Transverse colon (tissue), 4 donors: Measurements from ENCODE around the gene TRA2B. TPM values are rescaled to one million over a fixed set of nuclear protein-coding genes. Genes with fewer than 3 reads are reported as not detected.

Experiments used
- DNase-seq: peaks from one replicate; pipeline ENCODE4 v3.0.0-alpha.2; 2019
- H3K27ac ChIP-seq, 4 donors: fragments of 200-600 bp; sonication (generic); 2 replicates each; pipeline ENCODE4 v1.5.1; 2016 to 2018; ENCODE audit warnings: inconsistent platforms in 4 of 4
- H3K27me3 ChIP-seq: fragments of 200-600 bp; sonication (generic); 2 replicates; pipeline ENCODE4 v1.5.1; 2017; ENCODE audit warnings: inconsistent platforms
- H3K36me3 ChIP-seq, 4 donors: fragments of 200-600 bp; sonication (generic); 2 replicates each; pipeline ENCODE4 v1.5.1; 2017 to 2019; ENCODE audit warnings: inconsistent platforms in 4 of 4
- H3K4me1 ChIP-seq, 4 donors: fragments of 200-600 bp; sonication (generic); 2 replicates each; pipeline ENCODE4 v1.5.1; 2017 to 2020; ENCODE audit warnings: inconsistent platforms in 4 of 4
- H3K4me3 ChIP-seq, 4 donors: fragments of 200-600 bp; sonication (generic); 1 replicate in 1 of 4; 2 replicates in 3 of 4; pipeline versions ENCODE4 v1.5.1 to v1.6.1; 2017 to 2019; ENCODE audit warnings: inconsistent platforms in 4 of 4
- H3K9me3 ChIP-seq, 2 donors: fragments of 200-600 bp; sonication (generic); 2 replicates each; pipeline ENCODE4 v1.5.1; 2017 to 2019; ENCODE audit warnings: inconsistent platforms in 2 of 2
- CTCF ChIP-seq, 5 experiments: fragments of 200-600 bp in 3 of 5; fragments of 450-650 bp in 2 of 5; sonication (generic) in 3 of 5; IDR thresholded peaks; 1 replicate in 2 of 5; 2 replicates in 3 of 5; pipeline ENCODE4 v1.5.1; 2016 to 2017; ENCODE audit warnings: antibody characterized with exemption in 5 of 5, inconsistent platforms in 3 of 5, mild to moderate bottlenecking in 2 of 5, moderate library complexity in 1 of 5
- EP300 ChIP-seq: sonication (generic); formaldehyde crosslinking; IDR thresholded peaks from one replicate; pipeline ENCODE4 v1.6.1; 2017; ENCODE audit warnings: antibody characterized with exemption, low read depth
- POLR2A ChIP-seq: fragments of 450-650 bp; IDR thresholded peaks from one replicate; pipeline ENCODE4 v1.6.1; 2016; ENCODE audit warnings: antibody characterized with exemption, mild to moderate bottlenecking, moderate library complexity
- POLR2AphosphoS5 ChIP-seq, 3 donors: sonication (generic); formaldehyde crosslinking; IDR thresholded peaks; one replicate each; pipeline ENCODE4 v1.6.1; 2016; ENCODE audit warnings: antibody characterized with exemption in 3 of 3
- WGBS, 2 donors: methylation state at CpG; one replicate each; pipeline ENCODE4 v1.1.5; 2018; ENCODE audit warnings: low coverage in 1 of 2; 5-methylcytosine and 5-hydroxymethylcytosine counted together
- in situ Hi-C, 4 donors: fragments of 200-750 bp; cut with MboI; loops; one replicate each; pipeline versions ENCODE4 v1.15.0 to v1.15.1; 2017; ENCODE audit warnings: low sequenced_read_pairs in 3 of 4, low pct_ligation_motif_present in 1 of 4, low pct_unique_long_range_greater_than_20kb in 1 of 4
- intact Hi-C: fragments of 100-400 bp; cut with DNase I; formaldehyde crosslinking; loops from one replicate; pipeline ENCODE4 v1.15.1; 2023; ENCODE audit warnings: low total_unique reads
- total RNA-seq, 4 donors: library from RNA; depleted of rRNA; stranded (reverse); fragments of >200 nt; gene quantifications; one replicate each; pipeline ENCODE4 v1.1.0, GENCODE V29; 2016

TRA2B gene
- total RNA-seq, 4 donors from 2014 or later, result 69.1 to 154 (median 92.6) TPM

- peak in 1 of 3 donors; percentile 20 for TF ChIP-seq POLR2AphosphoS5 (IDR thresholded peaks at IDR 0.05)
- TF ChIP-seq CTCF (IDR thresholded peaks at IDR 0.05), result no peak
- no peak for TF ChIP-seq POLR2A
- no peak for TF ChIP-seq EP300
- H3K27ac ChIP-seq, result peak overlapping the region; percentile 41 to 72 (median 44)
- H3K36me3 ChIP-seq, result no peaks in the 10 kb centered on the region
- no peaks in the 10 kb centered on the region for H3K27me3 ChIP-seq
- intact Hi-C loops (no loop called here), in situ Hi-C loops (no loop called here)
- H3K4me1 ChIP-seq, result peaks cover 0 to 51% (median 30%) of the 10 kb centered on the region in 4 donors
- H3K4me3 ChIP-seq, result no peak overlapping the region
- 33 to 51% methylated on average over 1 to 3 of the region's 3 CpGs for WGBS, 2 donors
- H3K9me3 ChIP-seq, result no peaks in the 10 kb centered on the region
- DNase-seq, result no peak
Observed at GRCh38 chr3:185956244-185956643, 18.4 kb upstream of the TRA2B start.

- intact Hi-C loops (no loop called here), in situ Hi-C loops (no loop called here)
- Histone ChIP-seq H3K9me3 (no peaks in the 10 kb centered on the region), H3K27ac (peak overlapping the region; percentile 60 to 79 (median 65)), H3K4me1 (peaks cover 0 to 49% (median 30%) of the 10 kb centered on the region in 4 donors), H3K27me3 (no peaks in the 10 kb centered on the region), H3K36me3 (no peaks in the 10 kb centered on the region), H3K4me3 (no peak overlapping the region)
- DNase-seq, result no peak
- TF ChIP-seq CTCF (IDR thresholded peaks at IDR 0.05) (no peak), POLR2AphosphoS5 (IDR thresholded peaks at IDR 0.05) (no peak), EP300 (no peak), POLR2A (no peak)
- WGBS, 2 donors, result 34 to 50% methylated on average over 2 to 3 of the region's 3 CpGs
Observed at GRCh38 chr3:185954366-185954723, 16.5 kb upstream of the TRA2B start.

DNA sequence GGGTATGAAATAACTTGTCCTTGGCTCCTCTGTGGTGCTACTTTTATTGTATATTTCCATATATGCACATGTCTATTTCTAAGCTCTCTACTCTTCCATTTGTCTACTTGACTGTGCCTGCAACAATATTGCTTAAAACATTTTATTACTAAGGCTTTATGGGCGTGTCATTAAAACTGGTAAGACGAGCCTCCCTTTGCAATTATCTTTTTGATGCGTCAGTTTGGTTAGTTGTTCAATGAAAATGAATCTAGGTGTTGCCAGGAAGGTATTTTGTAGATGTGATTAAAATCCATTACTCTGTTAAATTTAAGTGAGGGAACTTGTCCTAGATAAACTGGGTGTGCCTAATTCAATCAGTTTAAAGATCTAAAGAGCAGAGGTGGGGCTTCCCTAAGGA lies 12.9 kb upstream of the TRA2B start:
- in situ Hi-C loops, result no loop called here
- DNase-seq, result no peak
- Histone ChIP-seq H3K9me3 (no peaks in the 10 kb centered on the region), H3K27me3 (no peaks in the 10 kb centered on the region), H3K4me1 (peaks cover 0 to 34% (median 22%) of the 10 kb centered on the region in 4 donors), H3K36me3 (no peaks in the 10 kb centered on the region), H3K27ac (peak overlapping the region in 3 of 4 donors; percentile 15 to 60 (median 32)), H3K4me3 (no peak overlapping the region)
- WGBS, 2 donors, result 55 to 62% methylated on average over 3 of the region's 3 CpGs
- TF ChIP-seq CTCF (IDR thresholded peaks at IDR 0.05), result no peak
- TF ChIP-seq POLR2A, result no peak
- no peak for TF ChIP-seq EP300
- TF ChIP-seq POLR2AphosphoS5 (IDR thresholded peaks at IDR 0.05), result no peak
- intact Hi-C loops, result no loop called here

DNA sequence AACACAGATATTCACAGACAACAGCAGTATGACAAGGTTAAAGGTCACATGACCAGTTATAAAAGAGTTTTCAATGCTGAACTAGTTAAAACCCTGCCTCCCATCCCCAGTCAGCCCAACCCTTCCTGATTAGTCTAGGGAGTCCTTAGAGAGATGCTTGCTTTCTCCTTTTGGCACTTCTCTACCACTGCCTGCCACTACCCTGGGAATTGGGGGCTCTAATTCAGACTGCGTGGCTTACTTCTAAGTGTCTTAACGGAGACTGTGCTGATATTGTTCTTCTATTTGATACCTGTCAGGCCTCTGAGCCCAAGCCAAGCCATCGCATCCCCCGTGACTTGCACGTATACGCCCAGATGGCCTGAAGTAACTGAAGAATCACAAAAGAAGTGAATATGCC lies 11.7 kb upstream of the TRA2B start:
- Histone ChIP-seq H3K4me1 (peaks cover 0 to 29% (median 19%) of the 10 kb centered on the region in 4 donors), H3K4me3 (no peak overlapping the region), H3K27ac (no peak overlapping the region), H3K36me3 (no peaks in the 10 kb centered on the region), H3K27me3 (no peaks in the 10 kb centered on the region), H3K9me3 (no peaks in the 10 kb centered on the region)
- WGBS, 2 donors, result 90 to 100% methylated on average over 3 to 6 of the region's 6 CpGs
- DNase-seq, result no peak
- TF ChIP-seq CTCF (IDR thresholded peaks at IDR 0.05) (no peak), EP300 (no peak), POLR2A (no peak), POLR2AphosphoS5 (IDR thresholded peaks at IDR 0.05) (no peak)
- in situ Hi-C loops (no loop called here), intact Hi-C loops (no loop called here)
